HUDEP-2 (cell line): ENCODE data around the gene CLOCK.
"Not testable (repeated sequence)": the region's sequence is repeated elsewhere in the genome, so short reads cannot be mapped to it uniquely, and the experiment has no call there.

Experiments used
- DNase-seq, 76 experiments: peaks; one replicate each; lab custom pipeline; 2025; ENCODE audit not compliant: unreplicated experiment in 76 of 76; lab: John Stamatoyannopoulos, UW

Gene CLOCK

GRCh38 chr4:55546756-55547465 is at the start of gene CLOCK:
TSS of gene CLOCK (minus strand) at chr4:55546909. CDS start at chr4:55482785, 64,124 bp downstream.
- DNase-seq = peak in 72 of 76 experiments; percentile 3 to 85 (median 60)

DNA sequence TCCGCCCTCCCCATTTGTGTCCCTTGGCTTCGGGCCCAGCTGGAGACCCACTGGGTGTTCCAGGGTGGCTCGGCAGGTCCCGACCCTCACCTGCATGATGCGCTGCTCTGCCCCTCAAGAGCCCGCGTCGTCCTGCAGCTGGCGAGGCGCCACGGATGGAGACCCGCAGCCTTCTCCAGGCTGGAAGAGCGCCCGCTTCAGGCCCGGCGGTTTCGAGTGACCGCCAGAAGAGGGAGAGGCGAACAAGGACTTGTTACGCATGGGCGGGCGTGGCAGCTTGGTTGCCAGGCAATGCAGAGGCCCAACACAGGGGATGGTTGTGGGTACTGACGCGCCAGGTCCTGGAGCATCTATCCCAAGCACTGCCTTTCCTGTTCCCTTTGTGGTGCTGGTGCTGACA is 45.3 kb upstream of the CLOCK start, which contains the start of gene PDCL2:
PDCL2 (minus strand) TSS at position 232 of the 400 bp plus-strand sequence; CDS start at position 96, 136 bp downstream.
- no peak for DNase-seq

GRCh38 chr4:55588160-55588559 is 41.5 kb upstream of the CLOCK start:
- no peak for DNase-seq

DNA sequence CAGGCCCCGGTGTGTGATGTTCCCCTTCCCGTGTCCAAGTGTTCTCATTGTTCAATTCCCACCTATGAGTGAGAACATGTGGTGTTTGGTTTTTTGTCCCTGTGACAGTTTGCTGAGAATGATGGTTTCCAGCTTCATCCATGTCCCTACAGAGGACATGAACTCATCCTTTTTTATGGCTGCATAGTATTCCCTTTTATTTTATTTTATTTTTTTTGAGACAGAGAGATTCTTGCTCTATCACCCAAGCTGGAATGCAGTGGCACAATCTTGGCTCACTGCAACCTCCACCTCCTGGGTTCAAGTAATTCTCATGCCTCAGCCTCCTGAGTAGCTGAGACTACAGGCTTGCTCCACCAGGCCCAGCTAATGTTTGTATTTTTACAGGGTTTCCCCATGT is 36.1 kb upstream of the CLOCK start:
- not testable (repeated sequence) for DNase-seq

DNA sequence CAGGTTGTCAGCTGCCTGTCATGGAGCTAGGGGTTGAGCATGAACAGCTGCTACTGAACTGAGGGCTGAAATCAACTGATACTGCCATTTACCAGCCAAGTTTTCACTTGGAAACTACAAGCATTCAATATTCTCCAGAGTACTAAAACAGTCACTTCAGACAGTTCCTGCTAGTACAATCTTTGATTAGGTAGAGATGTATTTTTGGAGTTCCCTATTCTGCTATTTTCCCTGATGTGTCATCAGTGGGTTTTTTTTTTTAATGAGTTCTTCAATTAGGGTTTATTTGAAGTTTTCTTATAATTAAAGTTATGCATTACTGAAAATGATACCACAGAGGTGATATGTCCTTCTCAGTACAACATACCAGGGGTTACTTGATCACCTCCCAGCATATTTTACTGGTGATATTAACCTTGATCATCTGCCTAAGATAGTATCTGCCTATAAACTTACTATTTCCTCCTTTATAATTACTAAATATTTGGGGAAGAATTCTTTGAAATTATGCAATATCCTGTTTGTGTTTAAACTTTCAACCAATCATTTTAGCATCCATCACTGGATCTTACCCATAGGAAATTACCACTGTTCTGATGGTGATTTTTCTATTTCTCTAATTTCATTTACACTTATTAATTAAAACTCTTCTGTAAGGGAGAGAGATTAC is 31.8 kb upstream of the CLOCK start:
- DNase-seq = no peak

- DNase-seq = no peak
Observed at GRCh38 chr4:55575513-55575912, 28.8 kb upstream of the CLOCK start.

DNA sequence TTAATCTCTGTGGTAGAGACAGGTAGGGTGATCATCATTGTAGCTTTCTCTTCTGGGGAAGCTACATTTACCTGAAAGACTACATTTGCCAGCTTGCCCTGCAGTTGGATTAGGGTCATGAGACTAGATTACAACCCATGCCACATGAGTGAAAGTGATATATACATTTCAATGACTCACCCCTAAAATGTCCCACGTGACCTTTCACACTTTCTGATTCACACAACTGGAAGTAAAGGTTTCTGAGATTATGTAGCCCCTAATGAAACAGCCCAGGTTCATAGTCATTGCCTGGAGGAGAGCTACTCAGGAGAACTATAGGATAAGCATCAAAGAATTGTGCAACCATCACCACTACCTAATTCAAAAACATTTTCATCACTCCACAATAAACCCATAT is 27.5 kb upstream of the CLOCK start:
- DNase-seq = no peak

DNA sequence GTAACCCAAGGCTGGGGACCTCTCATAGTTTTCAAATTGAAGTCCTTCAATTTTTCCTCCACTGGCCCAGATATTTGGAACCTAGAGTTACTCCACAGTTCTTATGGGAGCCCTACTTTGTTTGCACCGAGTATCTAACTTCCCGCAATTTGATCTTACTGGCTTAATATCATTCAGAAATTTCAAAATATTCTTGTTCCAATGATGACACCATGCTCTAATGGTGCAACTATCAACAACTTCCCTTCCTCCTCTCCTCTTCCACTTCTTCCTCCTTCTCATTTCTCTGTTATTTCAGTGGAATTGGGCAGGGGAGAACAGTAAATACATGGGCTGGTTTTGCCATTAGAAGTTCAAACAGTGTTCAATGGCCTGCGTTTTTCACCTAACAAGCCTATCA is 25.1 kb upstream of the CLOCK start:
- DNase-seq = no peak

DNA sequence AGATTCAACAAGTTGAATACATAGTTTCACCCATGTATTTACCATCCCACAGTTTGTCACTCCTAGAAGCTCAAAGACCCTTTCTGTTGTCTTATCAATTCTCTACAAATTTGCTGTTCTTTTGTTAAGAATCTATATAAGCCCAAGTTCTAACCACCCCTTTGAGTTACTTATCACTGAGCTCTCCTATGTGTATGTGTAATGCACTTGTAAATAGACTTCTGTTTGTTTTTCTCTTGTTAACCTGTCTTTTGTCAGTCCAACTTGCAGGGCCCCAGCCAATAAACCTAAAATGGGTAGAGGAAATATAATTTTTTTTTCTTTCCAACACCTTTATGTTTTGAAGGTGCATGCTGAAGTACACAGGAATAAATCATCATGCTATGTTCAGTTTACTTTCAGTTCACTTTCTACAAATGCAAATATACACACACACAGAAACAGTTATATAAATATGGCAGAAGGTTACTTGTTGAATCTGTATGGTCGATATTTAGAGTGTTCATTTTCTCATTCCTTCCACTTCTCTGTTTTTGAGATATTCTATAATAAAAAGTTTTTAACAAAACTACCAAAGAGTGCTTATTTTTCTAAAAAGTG is 22.3 kb upstream of the CLOCK start:
- no peak for DNase-seq

DNA sequence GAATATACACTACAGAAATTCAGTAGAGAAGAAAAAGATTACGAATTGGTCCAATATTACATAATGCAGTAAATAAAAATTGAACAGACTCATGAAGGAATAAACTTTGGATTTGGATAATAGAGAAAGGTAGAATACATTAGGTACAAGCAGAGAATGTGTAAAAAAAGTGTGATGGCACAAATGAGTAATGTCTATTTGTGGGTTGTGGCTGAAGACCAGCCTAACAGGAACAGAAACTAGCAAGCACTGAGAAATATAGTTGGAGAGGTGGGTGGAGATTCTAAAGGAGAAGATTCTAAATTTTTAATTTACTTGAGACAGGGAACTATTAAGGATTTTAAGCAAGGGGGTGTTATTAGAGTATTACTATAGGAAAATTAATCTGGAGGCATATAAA is 15.2 kb upstream of the CLOCK start:
- DNase-seq = no peak

DNA sequence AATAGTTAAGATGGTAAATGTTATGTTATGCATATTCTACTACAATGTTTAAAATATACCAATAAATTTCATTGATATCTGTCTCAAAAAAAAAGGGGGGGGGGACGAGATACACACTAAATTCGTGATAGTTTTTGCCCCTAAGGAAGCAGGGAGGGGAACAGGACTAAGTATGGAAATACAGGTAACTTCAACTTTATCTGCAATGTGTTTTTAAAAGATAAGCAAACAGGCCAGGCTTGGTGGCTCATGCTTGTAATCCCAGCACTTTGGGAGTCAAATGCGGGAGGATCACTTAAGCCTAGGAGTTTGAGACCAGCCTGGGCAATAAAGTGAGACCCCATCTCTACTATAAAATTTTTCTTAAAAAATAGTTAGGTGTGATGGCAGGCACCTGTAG is 13.4 kb upstream of the CLOCK start:
- no peak for DNase-seq

GRCh38 chr4:55554453-55555030 is 7.8 kb upstream of the CLOCK start:
- peak in 5 of 76 experiments; percentile 8 to 22 (median 9) for DNase-seq

GRCh38 chr4:55553441-55554201 is 6.9 kb upstream of the CLOCK start:
- no peak for DNase-seq

- not testable (repeated sequence) for DNase-seq
Observed at GRCh38 chr4:55551964-55552363, 5.3 kb upstream of the CLOCK start.

- no peak for DNase-seq
Observed at GRCh38 chr4:55549888-55550287, 3.2 kb upstream of the CLOCK start.

- no peak for DNase-seq
Observed at GRCh38 chr4:55547918-55548317, 1.2 kb upstream of the CLOCK start.

DNA sequence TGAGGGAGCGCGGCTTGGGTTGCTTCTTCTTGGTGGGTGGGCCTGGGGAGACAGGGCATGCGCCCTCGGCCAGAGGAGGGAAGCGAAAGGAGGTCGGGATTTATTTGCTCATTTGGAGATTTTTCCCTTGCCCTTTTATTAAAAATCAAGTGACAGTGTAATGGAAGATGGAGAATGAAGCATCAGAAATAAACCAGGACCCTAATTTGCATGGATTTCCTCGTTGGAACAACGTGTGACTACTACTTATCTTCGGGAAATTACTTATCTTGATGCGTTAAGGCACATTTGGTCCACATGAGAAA is 709 bp upstream of the CLOCK start:
- no peak for DNase-seq

DNA sequence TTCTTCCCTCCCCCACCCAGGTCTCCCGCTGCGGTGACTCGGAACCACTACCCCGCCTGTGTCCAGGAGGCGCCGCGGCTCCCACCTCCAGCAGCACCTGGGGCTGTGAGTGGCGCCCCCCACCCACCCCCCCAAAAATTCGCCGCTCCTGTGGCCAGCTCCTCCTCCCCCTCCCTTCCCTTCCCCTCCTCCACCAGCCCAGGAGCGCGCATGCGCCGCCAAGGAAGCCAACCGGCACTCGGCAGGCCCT is 278 bp downstream of the CLOCK start:
- DNase-seq = peak in 6 of 76 experiments; percentile 24 to 84 (median 52)

GRCh38 chr4:55545641-55546505 is 836 bp downstream of the CLOCK start:
- peak in 72 of 76 experiments; percentile 7 to 90 (median 59) for DNase-seq

- peak in 5 of 76 experiments; percentile 1 to 14 (median 2) for DNase-seq
Observed at GRCh38 chr4:55545151-55545550, 1.6 kb downstream of the CLOCK start.
